ENCODE measurements around the gene DHODH.

DNA sequence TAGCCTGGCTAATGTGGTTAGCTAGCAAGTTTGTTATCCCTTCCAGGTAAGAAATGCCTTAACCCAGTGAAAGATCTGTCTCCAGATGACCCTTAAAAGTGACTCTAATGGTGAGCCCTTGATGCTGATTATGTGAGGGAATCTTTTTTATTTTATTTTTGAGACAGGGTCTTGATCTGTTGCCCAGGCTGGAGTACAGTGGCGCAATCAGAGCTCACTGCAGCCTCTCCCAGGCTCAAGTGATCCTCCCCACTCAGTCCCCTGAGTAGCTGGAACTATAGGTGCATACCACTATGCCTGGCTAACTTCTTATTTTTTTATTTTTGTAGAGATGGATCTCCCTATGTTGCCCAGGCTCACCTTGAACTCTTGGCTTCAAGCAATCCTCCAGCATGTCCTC lies 35.0 kb downstream of the DHODH start:
- TF ChIP-seq SUZ12 (IDR thresholded peaks at IDR 0.05; ENCODE audit: extremely low read depth, insufficient read depth, insufficient read length) (no peak), YY1 (IDR thresholded peaks at IDR 0.05; ENCODE audit: insufficient read depth, insufficient read length) (no peak), ZNF274 (IDR thresholded peaks at IDR 0.05; ENCODE audit: low read depth, low read length) (no peak)

All from NT2/D1 (cell line).